Measurements from ENCODE around the gene BSN.

GRCh38 chr3:49675912-49676311 is 121.6 kb downstream of the BSN start:
- TF ChIP-seq REST (IDR thresholded peaks at IDR 0.05; ENCODE audit: insufficient read depth in 1 of 2, low read depth in 2 of 2, low read length in 2 of 2) (no peak), SIN3A (IDR thresholded peaks at IDR 0.05; ENCODE audit: borderline replicate concordance, insufficient read depth, low read length) (no peak)
